GM13977 (cell line): ENCODE data around the gene EXTL1.

Experiments
- DNase-seq: peaks from one replicate; pipeline ENCODE4 v3.0.0; 2012; ENCODE audit warnings: low spot score
- in situ Hi-C: fragments of 300-500 bp; cut with MboI; formaldehyde crosslinking; loops from one replicate; pipeline ENCODE4 v1.12.0; 2022; ENCODE audit warnings: low sequenced_read_pairs, low pct_unique_long_range_greater_than_20kb, mixed read lengths, inconsistent platforms; ENCODE audit not compliant: unreplicated experiment
- TF ChIP-seq, protein P1 (sequence below): IDR thresholded peaks from 2 replicates; pipeline ENCODE4 v1.5.1; 2012; ENCODE audit warnings: mild to moderate bottlenecking, control low read depth; ENCODE audit not compliant: insufficient read depth; ENCODE audit errors: extremely low read depth, missing control alignments

The EXTL1 gene

GRCh38 chr1:25991937-25992688 lies 29.5 kb upstream of the EXTL1 start:
- in situ Hi-C loops: loop anchor here (10.0 kb wide), 1 partner anchor 97 kb away; no protein-coding TSS in a partner anchor
- no peak for DNase-seq
- TF ChIP-seq, protein P1, sequence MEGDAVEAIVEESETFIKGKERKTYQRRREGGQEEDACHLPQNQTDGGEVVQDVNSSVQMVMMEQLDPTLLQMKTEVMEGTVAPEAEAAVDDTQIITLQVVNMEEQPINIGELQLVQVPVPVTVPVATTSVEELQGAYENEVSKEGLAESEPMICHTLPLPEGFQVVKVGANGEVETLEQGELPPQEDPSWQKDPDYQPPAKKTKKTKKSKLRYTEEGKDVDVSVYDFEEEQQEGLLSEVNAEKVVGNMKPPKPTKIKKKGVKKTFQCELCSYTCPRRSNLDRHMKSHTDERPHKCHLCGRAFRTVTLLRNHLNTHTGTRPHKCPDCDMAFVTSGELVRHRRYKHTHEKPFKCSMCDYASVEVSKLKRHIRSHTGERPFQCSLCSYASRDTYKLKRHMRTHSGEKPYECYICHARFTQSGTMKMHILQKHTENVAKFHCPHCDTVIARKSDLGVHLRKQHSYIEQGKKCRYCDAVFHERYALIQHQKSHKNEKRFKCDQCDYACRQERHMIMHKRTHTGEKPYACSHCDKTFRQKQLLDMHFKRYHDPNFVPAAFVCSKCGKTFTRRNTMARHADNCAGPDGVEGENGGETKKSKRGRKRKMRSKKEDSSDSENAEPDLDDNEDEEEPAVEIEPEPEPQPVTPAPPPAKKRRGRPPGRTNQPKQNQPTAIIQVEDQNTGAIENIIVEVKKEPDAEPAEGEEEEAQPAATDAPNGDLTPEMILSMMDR: no peak

DNA sequence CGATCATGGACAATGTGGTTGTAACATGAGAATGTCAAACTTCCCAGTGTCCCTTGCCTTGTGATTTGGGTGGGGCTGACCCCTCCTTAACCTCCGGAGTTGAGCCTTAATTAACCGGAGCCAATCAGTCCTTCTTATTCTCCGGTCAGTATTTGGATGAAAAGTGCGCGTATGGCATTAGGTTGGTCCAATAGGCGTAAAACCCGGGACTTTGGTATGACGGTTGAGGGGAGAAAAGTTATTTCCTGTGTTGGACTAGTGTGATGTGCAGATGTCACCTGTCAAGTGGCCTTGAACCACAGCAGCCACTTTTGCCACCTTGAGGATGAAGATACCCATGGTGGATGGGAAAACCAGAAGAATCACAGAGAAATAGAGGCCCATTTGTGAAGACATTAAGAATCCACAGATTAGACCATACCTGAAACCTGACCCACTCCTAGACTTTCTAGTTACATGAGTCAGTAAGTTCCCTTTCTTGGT lies 28.8 kb upstream of the EXTL1 start:
- DNase-seq: no peak
- TF ChIP-seq, protein P1: no peak
- in situ Hi-C loops: loop anchor here (10.0 kb wide), 1 partner anchor 98 kb away; no protein-coding TSS in a partner anchor

DNA sequence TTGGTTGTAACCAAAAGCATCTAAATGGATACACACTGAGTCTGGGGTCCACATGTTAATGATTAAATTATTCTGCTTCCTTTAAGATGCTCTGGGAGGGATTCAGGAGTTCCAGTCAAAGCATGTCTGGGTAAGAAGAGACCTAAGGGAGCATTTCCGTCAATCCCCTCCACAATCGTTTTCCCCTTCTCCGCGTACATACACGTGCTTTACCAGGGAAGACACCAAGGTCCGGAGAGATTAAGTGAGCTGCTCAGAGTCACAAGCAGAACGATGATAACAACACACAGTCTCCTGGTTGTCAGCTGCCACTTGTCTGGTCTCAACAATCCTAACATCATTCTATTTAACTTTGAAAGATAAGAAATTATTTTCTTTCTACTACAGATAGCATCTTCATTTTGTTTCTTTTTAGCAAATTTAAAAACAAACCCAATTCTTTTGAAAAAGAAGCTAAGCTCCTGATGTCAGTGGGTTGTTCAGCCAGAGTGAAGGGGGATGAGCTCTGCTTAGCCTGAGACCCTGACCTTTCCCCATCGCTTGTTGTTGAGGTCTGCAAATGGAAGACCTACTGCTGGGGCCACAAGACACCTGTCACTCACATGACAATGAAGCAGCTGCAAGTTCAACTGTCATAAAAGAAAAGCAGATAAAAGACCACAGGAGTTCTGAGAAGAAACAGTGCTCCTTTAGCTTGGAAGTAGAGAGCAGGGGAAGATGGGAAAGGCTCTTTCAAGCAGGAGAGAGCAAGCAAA lies 28.2 kb upstream of the EXTL1 start:
- TF ChIP-seq, protein P1: no peak
- in situ Hi-C loops: loop anchor here (10.0 kb wide), 1 partner anchor 99 kb away; no protein-coding TSS in a partner anchor
- no peak for DNase-seq

- in situ Hi-C loops: loop anchor here (10.0 kb wide), 1 partner anchor 100 kb away; no protein-coding TSS in a partner anchor
- no peak for DNase-seq
- TF ChIP-seq, protein P1: no peak
These were observed 27.0 kb upstream of the EXTL1 start for GRCh38 chr1:25994402-25995150.

DNA sequence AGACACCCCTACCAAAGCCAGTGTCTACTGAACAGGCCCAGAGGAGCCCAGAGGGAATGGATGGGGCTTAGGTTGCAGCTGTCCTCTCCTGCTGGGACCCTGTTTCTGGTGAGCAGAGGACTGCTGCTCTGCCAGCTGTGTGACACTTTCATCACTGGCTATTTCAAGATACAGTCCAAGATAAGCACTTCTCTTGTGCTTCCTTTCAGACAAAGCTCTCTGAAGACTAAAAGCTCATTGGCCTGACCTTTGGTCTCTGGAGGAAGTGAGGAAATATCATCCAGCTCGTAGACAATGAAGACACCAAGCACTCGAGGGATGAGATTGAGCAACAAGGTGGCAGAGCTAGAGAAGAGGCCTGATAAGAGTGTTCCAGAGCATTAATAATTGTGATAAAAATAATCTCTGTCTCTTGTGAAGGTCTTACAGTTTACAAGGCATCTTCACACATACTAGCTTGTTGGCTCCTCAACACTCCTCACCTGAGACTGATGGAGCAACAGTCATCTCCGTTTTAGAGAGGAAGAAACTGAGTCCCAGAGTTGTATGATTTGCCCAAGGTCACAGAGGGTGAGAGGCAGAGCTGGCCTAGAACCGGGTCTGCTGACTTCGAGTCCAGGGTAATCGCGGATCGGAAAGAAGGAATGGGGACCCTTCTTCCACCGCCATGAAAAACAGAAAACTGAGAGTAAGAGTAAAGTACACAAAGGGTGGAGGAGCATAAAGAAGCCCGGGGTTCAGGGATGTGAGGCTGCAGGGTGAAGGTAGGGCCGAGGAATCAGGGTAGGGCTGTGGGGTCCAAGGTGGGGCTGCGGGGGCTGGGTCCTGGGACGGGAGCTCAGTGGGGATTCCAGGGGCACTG lies 24.4 kb upstream of the EXTL1 start:
- TF ChIP-seq, protein P1: no peak
- DNase-seq: peak; percentile 42
- in situ Hi-C loops: loop anchor here (10.0 kb wide), 1 partner anchor 102 kb away; no protein-coding TSS in a partner anchor
